Measurements from ENCODE around the gene CUX1.

DNA sequence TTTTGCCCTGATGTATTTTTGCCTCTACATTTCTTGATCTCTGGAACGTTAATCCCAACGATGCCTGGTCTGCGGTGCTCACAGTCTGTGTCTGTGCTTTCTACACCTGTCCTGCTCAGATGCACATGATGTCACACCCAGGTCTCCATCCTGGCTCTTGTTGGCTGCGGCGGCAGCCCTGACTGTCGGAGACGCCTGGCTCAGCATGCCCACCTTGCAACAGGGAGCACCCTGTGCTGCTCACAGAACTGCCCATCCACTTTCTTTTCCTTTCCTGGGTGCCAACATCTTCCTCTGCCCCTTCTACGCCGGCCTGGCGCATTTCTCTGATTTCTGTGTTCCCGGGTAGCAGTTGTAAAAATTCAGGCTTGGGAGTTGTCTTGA is 106.2 kb downstream of the CUX1 start:
- TF ChIP-seq, protein P1, sequence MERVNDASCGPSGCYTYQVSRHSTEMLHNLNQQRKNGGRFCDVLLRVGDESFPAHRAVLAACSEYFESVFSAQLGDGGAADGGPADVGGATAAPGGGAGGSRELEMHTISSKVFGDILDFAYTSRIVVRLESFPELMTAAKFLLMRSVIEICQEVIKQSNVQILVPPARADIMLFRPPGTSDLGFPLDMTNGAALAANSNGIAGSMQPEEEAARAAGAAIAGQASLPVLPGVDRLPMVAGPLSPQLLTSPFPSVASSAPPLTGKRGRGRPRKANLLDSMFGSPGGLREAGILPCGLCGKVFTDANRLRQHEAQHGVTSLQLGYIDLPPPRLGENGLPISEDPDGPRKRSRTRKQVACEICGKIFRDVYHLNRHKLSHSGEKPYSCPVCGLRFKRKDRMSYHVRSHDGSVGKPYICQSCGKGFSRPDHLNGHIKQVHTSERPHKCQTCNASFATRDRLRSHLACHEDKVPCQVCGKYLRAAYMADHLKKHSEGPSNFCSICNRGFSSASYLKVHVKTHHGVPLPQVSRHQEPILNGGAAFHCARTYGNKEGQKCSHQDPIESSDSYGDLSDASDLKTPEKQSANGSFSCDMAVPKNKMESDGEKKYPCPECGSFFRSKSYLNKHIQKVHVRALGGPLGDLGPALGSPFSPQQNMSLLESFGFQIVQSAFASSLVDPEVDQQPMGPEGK (CRISPR knock-in tag; IDR thresholded peaks at IDR 0.05; ENCODE audit: borderline replicate concordance): no peak
- TF ChIP-seq ZFP3 (CRISPR knock-in tag; IDR thresholded peaks at IDR 0.05) (no peak), SNAI2 (CRISPR knock-in tag; IDR thresholded peaks at IDR 0.05) (no peak)

All from SK-N-SH treated with all-trans-retinoic acid at 6 μM for 48 hours (cell line).